PC-3 (cell line): ENCODE measurements around the gene RAB6B. TPM values are rescaled to one million over a fixed set of nuclear protein-coding genes. Genes with fewer than 3 reads are reported as not detected.

ENCODE experiments used
- ATAC-seq: fragments of 200-7000 bp; cut with Tn5 transposase; 2 replicates; pipeline ENCODE4 v1.9.1; 2020; ENCODE audit warnings: mild to moderate bottlenecking, moderate library complexity
- BruUV-seq: library from RNA; stranded (reverse); fragments of 400-500 nt; replicated peaks from 2 replicates; lab custom pipeline; 2021; lab: Mats Ljungman, UMichigan
- CTCF ChIA-PET: fragments of 300-600 bp; sonication (Branson Sonifier 250); formaldehyde crosslinking; loops from one replicate; lab custom pipeline; 2022; ENCODE audit warnings: antibody characterized with exemption; lab: Charles Lee
- POLR2A ChIA-PET: fragments of 300-600 bp; sonication (Branson Sonifier 250); formaldehyde crosslinking; loops from one replicate; lab custom pipeline; 2022; ENCODE audit warnings: antibody characterized with exemption; ENCODE audit not compliant: unreplicated experiment; lab: Charles Lee
- DNase-seq: peaks from one replicate; pipeline ENCODE4 v3.0.0-alpha.2; 2015
- H2AFZ ChIP-seq: fragments of 300-600 bp; sonication (generic); 2 replicates; pipeline ENCODE4 v1.6.0; 2016; ENCODE audit warnings: antibody characterized with exemption, low read length
- H3F3A ChIP-seq: fragments of 300-600 bp; sonication (generic); one replicate; pipeline ENCODE4 v1.6.0; 2017; ENCODE audit warnings: antibody characterized with exemption, low read length, control low read depth, mild to moderate bottlenecking; ENCODE audit not compliant: unreplicated experiment
- H3K27ac ChIP-seq: fragments of 300-600 bp; sonication (generic); 2 replicates; pipeline ENCODE4 v1.5.1; 2016; ENCODE audit warnings: mild to moderate bottlenecking, low read length
- H3K27me3 ChIP-seq: fragments of 300-600 bp; sonication (generic); 2 replicates; pipeline ENCODE4 v1.6.1; 2016; ENCODE audit warnings: low read length, mixed read lengths
- H3K36me3 ChIP-seq: fragments of 300-600 bp; sonication (generic); 2 replicates; pipeline ENCODE4 v1.6.1; 2016; ENCODE audit warnings: low read depth, mixed run types, low read length, mixed read lengths
- H3K4me1 ChIP-seq: fragments of 300-600 bp; sonication (generic); 2 replicates; pipeline ENCODE4 v1.5.1; 2016; ENCODE audit warnings: low read length; ENCODE audit not compliant: insufficient read depth
- H3K4me2 ChIP-seq: fragments of 300-600 bp; sonication (generic); 2 replicates; pipeline ENCODE4 v1.6.0; 2016; ENCODE audit warnings: low read length
- H3K4me3 ChIP-seq: fragments of 300-600 bp; sonication (generic); 2 replicates; pipeline ENCODE4 v1.5.1; 2016; ENCODE audit warnings: mild to moderate bottlenecking, low read length, mixed read lengths
- H3K79me2 ChIP-seq: fragments of 300-600 bp; sonication (generic); 2 replicates; pipeline ENCODE4 v1.6.1; 2017; ENCODE audit warnings: low read length, mixed read lengths
- H3K9ac ChIP-seq: fragments of 300-600 bp; sonication (generic); 2 replicates; pipeline ENCODE4 v1.6.0; 2016; ENCODE audit warnings: mild to moderate bottlenecking, low read length
- H3K9me2 ChIP-seq: fragments of 300-600 bp; sonication (generic); replicated peaks from 2 replicates; pipeline ENCODE4 v1.6.1; 2016; ENCODE audit warnings: mixed run types, low read length, mixed read lengths
- H3K9me3 ChIP-seq: fragments of 300-600 bp; sonication (generic); 2 replicates; pipeline ENCODE4 v1.6.1; 2016; ENCODE audit warnings: low read length, mixed read lengths
- H4K20me1 ChIP-seq: fragments of 300-600 bp; sonication (generic); 2 replicates; pipeline ENCODE4 v1.6.1; 2016; ENCODE audit warnings: low read length, mixed read lengths
- CTCF ChIP-seq: fragments of 300-600 bp; sonication (generic); conservative IDR thresholded peaks from 2 replicates; pipeline ENCODE4 v1.5.1; 2017; ENCODE audit warnings: antibody characterized with exemption, low read depth, mild to moderate bottlenecking, low read length
- EZH2 ChIP-seq: fragments of 300-600 bp; sonication (generic); IDR thresholded peaks from one replicate; pipeline ENCODE4 v1.6.1; 2017; ENCODE audit warnings: antibody characterized with exemption, mild to moderate bottlenecking, low read length; ENCODE audit not compliant: unreplicated experiment
- EZH2phosphoT487 ChIP-seq: fragments of 300-600 bp; sonication (generic); IDR thresholded peaks from 2 replicates; pipeline ENCODE4 v1.6.1; 2018; ENCODE audit warnings: mild to moderate bottlenecking, antibody characterized with exemption, low read length, borderline replicate concordance
- intact Hi-C: fragments of 100-400 bp; cut with micrococcal nuclease; formaldehyde crosslinking; loops from 2 replicates; pipeline ENCODE4 v1.9.0; 2023
- total RNA-seq: library from RNA; depleted of rRNA; stranded (reverse); fragments of >200 nt; gene quantifications from 2 replicates; pipeline ENCODE4 v1.2.3, GENCODE V29; 2014

RAB6B gene
- total RNA-seq, 1 experiment from 2014 or later, result 0.22 TPM

DNA sequence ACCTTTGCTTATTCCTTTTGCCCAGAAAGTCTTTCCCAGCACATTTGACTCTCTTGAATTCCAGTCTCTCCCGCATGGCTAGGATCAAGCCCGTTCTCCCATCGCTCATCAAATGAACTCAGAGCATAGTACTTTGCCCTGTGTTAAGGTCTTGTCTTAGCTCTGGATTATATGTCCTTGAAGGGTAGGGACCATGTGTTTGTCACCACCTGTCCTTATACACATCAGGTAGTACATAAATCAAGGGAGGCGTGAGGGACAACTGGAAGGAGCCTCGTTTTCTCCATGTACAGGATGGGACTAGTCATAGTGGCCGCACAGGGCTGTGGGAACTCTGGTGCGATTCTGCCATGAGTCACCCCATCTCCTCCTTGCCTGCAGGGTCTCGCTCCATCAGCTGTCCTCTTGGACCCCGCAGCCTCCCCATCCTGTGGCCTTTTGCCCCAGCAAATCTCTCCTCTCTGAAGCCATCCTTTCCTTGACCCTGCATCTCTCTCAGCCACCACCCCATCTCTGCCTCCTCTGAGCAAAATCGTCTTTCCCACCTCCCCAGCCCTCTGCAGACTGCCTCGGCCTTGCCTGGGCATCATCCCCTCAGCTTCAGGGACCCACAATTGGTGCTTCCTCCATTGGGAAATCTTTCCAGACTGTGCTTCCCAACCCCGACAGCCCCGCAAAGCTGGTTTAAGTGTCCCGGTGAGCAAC is 33.4 kb upstream of the RAB6B start:
- no peak overlapping the region for H3K27ac ChIP-seq
- no peak overlapping the region for H2AFZ ChIP-seq
- H3K36me3 ChIP-seq, result no peaks in the 10 kb centered on the region
- DNase-seq (no peak), ATAC-seq (no peak)
- H3K79me2 ChIP-seq, result no peaks in the 10 kb centered on the region
- TF ChIP-seq EZH2, result no peak
- TF ChIP-seq CTCF, result no peak
- no peak for TF ChIP-seq EZH2phosphoT487
- no TSS peak for BruUV-seq
- H3K4me1 ChIP-seq, result no peaks in the 10 kb centered on the region
- no peaks in the 10 kb centered on the region for H3K27me3 ChIP-seq
- H3K4me3 ChIP-seq, result no peak overlapping the region
- H3K9ac ChIP-seq, result no peak overlapping the region
- no peak overlapping the region for H3K4me2 ChIP-seq
- ChIA-PET CTCF (no interaction called here), POLR2A (no interaction called here)
- no peaks in the 10 kb centered on the region for H3F3A ChIP-seq
- no peaks in the 10 kb centered on the region for H4K20me1 ChIP-seq
- no peaks in the 10 kb centered on the region for H3K9me2 ChIP-seq
- intact Hi-C loops, result loop anchor here (5.0 kb wide), 1 partner anchor 267 kb away; the partner anchor contains the start of gene TOPBP1
- no peaks in the 10 kb centered on the region for H3K9me3 ChIP-seq

GRCh38 chr3:133928136-133928893 is 32.6 kb upstream of the RAB6B start:
- Histone ChIP-seq H3K9me3 (no peaks in the 10 kb centered on the region), H3K4me3 (peak overlapping the region; percentile 63; the same call in 1 of the 2 replicates), H3K27ac (no peak overlapping the region), H3K9ac (no peak overlapping the region), H3K36me3 (no peaks in the 10 kb centered on the region), H3K4me1 (no peaks in the 10 kb centered on the region), H3K9me2 (no peaks in the 10 kb centered on the region), H3K4me2 (peak overlapping the region; percentile 84), H3K79me2 (no peaks in the 10 kb centered on the region), H3F3A (no peaks in the 10 kb centered on the region), H2AFZ (0 out of 2 replicates have a peak overlapping the region, but pooled peaks have one; percentile 71), H3K27me3 (no peaks in the 10 kb centered on the region), H4K20me1 (no peaks in the 10 kb centered on the region)
- no TSS peak for BruUV-seq
- TF ChIP-seq EZH2 (no peak), CTCF (no peak), EZH2phosphoT487 (no peak)
- ATAC-seq (no peak), DNase-seq (no peak)
- POLR2A ChIA-PET, result no interaction called here
- CTCF ChIA-PET, result interaction anchor here (0.5 kb wide), 1 partner anchor 114 kb away, joined by 6 read pairs; no protein-coding TSS in a partner anchor
- intact Hi-C loops, result loop anchor here (5.0 kb wide), 1 partner anchor 266 kb away; the partner anchor contains the start of gene TOPBP1
